Activated CD4-positive, alpha-beta memory T cell treated with anti-CD3 and anti-CD28 coated beads for 36 hours (primary cell): ENCODE data around the gene TMPRSS3. TPM values are rescaled to one million over a fixed set of nuclear protein-coding genes. Genes with fewer than 3 reads are reported as not detected.

Source experiments
- CTCF ChIA-PET: fragments of 350-600 bp; sonication (Branson Sonifier 250); formaldehyde crosslinking; loops from one replicate; lab custom pipeline; 2021; ENCODE audit warnings: antibody characterized with exemption, inconsistent platforms; lab: Charles Lee
- POLR2A ChIA-PET: fragments of 350-600 bp; sonication (Branson Sonifier 250); formaldehyde crosslinking; loops from one replicate; lab custom pipeline; 2021; ENCODE audit warnings: antibody characterized with exemption; lab: Charles Lee
- DNase-seq: peaks from one replicate; pipeline ENCODE4 v3.0.0-alpha.2; 2020
- H3K27ac Mint-ChIP-seq: one replicate; pipeline ENCODE4 v1.8.0; 2021; ENCODE audit warnings: mixed read lengths
- H3K27me3 Mint-ChIP-seq: one replicate; pipeline ENCODE4 v1.8.0; 2021; ENCODE audit warnings: mixed read lengths
- H3K36me3 Mint-ChIP-seq: one replicate; pipeline ENCODE4 v1.8.0; 2021; ENCODE audit warnings: mixed read lengths
- H3K4me1 Mint-ChIP-seq: one replicate; pipeline ENCODE4 v1.8.0; 2021; ENCODE audit warnings: low read depth, mixed read lengths
- H3K4me3 Mint-ChIP-seq: one replicate; pipeline ENCODE4 v1.8.0; 2021; ENCODE audit warnings: mild to moderate bottlenecking, mixed read lengths
- H3K9me3 Mint-ChIP-seq: one replicate; pipeline ENCODE4 v1.8.0; 2021; ENCODE audit warnings: mixed read lengths
- intact Hi-C: fragments of 100-400 bp; cut with micrococcal nuclease; formaldehyde crosslinking; loops from one replicate; pipeline ENCODE4 v1.15.1; 2023
- total RNA-seq, 2 experiments: library from RNA; stranded (reverse); gene quantifications; one replicate each; pipeline ENCODE4 v1.2.3, GENCODE V29; 2021

Gene TMPRSS3
- total RNA-seq, 2 experiments from 2014 or later, result 47.6 to 49.8 TPM

DNA sequence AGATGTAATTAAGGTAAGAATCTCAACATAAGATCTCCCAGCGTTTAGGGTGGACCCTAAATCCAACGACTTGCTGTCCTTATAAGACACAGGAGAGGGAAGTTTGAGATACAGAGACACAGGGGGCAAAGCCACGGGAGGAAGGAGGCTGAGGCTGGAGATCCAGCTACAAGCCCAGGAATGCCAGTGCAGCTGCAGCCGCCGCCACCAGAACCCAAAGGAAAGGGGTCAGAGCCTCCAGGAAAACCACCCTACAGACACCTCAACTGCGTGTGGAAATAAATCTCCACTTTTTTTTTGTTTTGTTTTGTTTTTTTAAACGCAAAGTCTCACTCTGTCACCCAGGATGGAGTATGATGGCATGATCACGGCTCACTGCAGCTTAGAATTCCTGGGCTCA lies 17.4 kb downstream of the TMPRSS3 start:
- Mint-ChIP-seq H3K27me3 (no peaks in the 10 kb centered on the region), H3K36me3 (peaks cover 40% of the 10 kb centered on the region), H3K9me3 (peaks cover 14% of the 10 kb centered on the region), H3K4me3 (no peak overlapping the region), H3K27ac (peak overlapping the region; percentile 46), H3K4me1 (peaks cover 27% of the 10 kb centered on the region)
- ChIA-PET CTCF (interaction anchor here (0.9 to 1.9 kb wide), 7 partner anchors 11 to 233 kb away, joined by 3 to 6 read pairs (median 4); no protein-coding TSS in a partner anchor), POLR2A (interaction anchor here (0.8 kb wide), 1 partner anchor 19 kb away, joined by 3 read pairs; no protein-coding TSS in a partner anchor)
- no peak for DNase-seq
- intact Hi-C loops, result no loop called here

DNA sequence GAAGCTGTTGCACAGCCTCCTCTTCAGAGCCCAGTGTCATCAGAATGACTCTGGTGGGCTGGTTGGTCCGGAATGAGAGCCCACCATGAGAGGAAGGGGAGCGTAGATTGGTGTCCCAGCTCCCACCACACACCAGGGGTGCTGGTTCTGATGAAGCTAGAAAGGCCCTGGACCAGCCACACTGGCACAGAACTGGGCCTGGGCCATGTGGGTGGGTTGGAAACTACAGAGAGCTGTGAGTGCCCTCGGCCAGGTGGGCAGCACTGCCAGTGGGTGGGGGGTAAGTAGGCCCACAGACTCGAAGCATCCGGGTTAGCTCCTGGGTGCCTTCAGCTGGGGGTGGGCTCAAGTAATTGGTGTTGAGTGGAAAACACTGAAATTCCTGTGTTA lies 17.9 kb downstream of the TMPRSS3 start:
- Mint-ChIP-seq H3K27me3 (no peaks in the 10 kb centered on the region), H3K9me3 (peaks cover 14% of the 10 kb centered on the region), H3K27ac (no peak overlapping the region), H3K4me1 (peaks cover 32% of the 10 kb centered on the region), H3K4me3 (no peak overlapping the region), H3K36me3 (peaks cover 44% of the 10 kb centered on the region)
- POLR2A ChIA-PET, result no interaction called here
- intact Hi-C loops, result no loop called here
- CTCF ChIA-PET, result interaction anchor here (1.1 to 1.9 kb wide), 5 partner anchors 17 to 232 kb away, joined by 3 to 6 read pairs (median 3); no protein-coding TSS in a partner anchor
- no peak for DNase-seq

DNA sequence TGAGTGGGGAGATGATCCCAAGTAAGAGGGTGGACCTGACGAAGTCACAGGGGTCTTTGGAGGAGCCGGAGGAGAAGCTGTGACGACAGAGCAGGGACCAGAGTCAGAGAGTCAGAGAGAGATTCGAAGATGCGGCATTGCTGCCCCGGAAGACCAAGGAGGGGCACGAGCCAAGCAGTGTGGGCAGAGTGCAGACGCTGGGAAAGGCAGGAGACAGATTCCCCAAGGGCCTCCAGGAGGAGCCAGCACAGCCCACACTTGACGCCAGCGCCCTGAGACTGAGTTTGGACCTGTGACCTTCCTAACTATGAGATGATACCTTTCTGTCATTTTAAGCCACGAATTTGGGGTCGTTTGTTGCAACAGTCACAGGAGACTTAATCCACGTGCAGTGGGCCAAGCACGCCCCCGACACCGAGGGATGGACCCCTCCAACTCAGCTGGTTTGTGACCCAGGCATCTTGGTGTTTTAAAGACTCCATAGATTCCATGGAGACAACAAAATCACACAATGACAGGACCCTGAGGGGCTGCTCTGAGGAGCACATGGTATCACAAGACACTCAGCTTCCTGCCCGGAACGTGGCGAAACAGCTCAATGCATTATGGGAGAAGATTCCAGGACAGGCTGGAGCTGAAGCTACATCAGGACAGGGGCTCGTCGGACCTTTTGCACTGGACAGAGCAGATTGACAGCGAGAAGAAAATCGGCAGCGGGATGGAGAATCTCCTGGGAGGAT lies 18.5 kb downstream of the TMPRSS3 start:
- H3K4me3 Mint-ChIP-seq, result no peak overlapping the region
- peaks cover 35% of the 10 kb centered on the region for H3K4me1 Mint-ChIP-seq
- POLR2A ChIA-PET, result no interaction called here
- DNase-seq, result no peak
- CTCF ChIA-PET, result interaction anchor here (1.4 to 1.9 kb wide), 4 partner anchors 17 to 231 kb away, joined by 3 to 6 read pairs (median 4); no protein-coding TSS in a partner anchor
- H3K9me3 Mint-ChIP-seq, result peaks cover 10% of the 10 kb centered on the region
- H3K27me3 Mint-ChIP-seq, result no peaks in the 10 kb centered on the region
- intact Hi-C loops, result no loop called here
- peaks cover 44% of the 10 kb centered on the region for H3K36me3 Mint-ChIP-seq
- H3K27ac Mint-ChIP-seq, result no peak overlapping the region

DNA sequence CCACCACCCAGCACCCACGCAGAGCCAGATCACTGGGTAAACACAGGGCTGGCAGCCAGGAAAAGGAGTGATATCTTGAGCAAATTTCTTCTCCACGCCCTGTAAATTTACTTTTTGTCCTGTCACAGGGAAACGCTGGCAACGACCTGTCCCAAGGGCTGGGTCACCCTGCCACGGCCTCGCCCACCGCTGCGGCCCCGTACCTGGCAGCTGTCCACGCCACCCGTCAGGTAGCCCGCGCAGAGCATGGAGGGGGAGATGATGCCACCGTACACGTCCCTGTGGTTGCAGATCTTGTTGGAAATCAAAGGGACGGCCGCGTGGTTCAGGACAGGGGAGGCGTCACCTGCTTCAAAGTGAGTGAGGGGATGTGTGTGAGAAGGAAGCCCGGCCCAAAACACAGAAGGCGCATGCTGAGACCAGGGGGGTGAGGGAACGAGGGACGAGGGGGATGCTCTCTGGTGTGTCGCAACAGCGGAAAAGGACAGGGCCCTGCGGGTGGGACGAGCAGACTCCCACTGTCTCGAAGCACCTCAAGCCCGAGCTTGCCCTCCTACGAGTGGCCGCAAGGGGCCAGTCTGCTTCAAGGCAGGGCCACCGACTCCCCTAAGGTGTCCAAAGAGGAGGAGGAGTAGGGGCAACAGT lies 19.4 kb downstream of the TMPRSS3 start:
- Mint-ChIP-seq H3K36me3 (peaks cover 42% of the 10 kb centered on the region), H3K27me3 (no peaks in the 10 kb centered on the region), H3K27ac (peak overlapping the region; percentile 95), H3K4me3 (no peak overlapping the region), H3K4me1 (peaks cover 31% of the 10 kb centered on the region), H3K9me3 (peaks cover under 1% of the 10 kb centered on the region)
- ChIA-PET POLR2A (no interaction called here), CTCF (no interaction called here)
- no peak for DNase-seq
- intact Hi-C loops, result no loop called here

DNA sequence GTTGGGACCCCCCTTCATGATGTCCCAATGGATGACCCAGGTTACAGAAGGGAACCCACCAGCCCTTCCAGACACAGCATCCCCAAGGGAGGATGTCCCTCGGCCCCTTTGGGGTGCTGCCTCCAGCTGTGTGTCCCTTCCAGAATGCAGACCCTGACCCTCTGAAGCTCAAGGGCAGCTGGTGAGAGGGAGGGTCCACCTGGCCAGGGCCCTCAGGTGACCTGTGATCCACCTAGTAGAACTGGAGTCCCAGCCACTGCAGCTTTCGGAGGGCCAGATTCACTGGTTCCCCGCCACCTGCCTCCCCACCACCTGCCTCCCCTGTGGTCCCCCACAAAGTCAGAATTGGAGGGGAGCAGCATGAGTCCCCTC lies 19.9 kb downstream of the TMPRSS3 start:
- H3K27me3 Mint-ChIP-seq, result no peaks in the 10 kb centered on the region
- CTCF ChIA-PET, result no interaction called here
- intact Hi-C loops, result loop anchor here (2.0 kb wide), 1 partner anchor 49 kb away; no protein-coding TSS in a partner anchor
- peaks cover 31% of the 10 kb centered on the region for H3K4me1 Mint-ChIP-seq
- H3K36me3 Mint-ChIP-seq, result peaks cover 40% of the 10 kb centered on the region
- no peak for DNase-seq
- peak overlapping the region; percentile 95 for H3K27ac Mint-ChIP-seq
- H3K4me3 Mint-ChIP-seq, result no peak overlapping the region
- POLR2A ChIA-PET, result interaction anchor here (1.0 to 2.2 kb wide), 3 partner anchors 17 to 36 kb away, joined by 4 to 8 read pairs (median 6); partner anchors contain the start of gene UBASH3A
- H3K9me3 Mint-ChIP-seq, result no peaks in the 10 kb centered on the region

DNA sequence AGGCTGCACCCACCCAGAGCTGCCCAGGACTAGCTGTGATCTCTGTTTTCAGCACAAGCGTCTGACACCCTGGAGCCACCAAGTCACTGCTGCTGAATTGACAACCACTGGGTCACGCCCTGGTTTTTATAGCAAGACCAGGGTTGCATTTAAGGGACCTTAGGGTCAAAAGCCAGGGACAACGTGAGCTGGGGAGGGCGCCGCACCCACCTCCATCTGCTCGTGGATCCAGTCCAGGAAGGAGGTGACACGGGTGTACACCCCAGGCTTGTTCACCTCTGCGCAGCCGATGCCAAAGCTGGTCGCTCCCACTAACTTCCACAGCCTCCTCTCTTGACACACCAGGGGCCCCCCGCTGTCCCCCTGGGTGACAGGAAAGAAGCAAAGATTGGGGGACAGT lies 20.3 kb downstream of the TMPRSS3 start:
- DNase-seq, result no peak
- Mint-ChIP-seq H3K4me3 (peak overlapping the region; percentile 35), H3K27me3 (no peaks in the 10 kb centered on the region), H3K4me1 (peaks cover 33% of the 10 kb centered on the region), H3K27ac (peak overlapping the region; percentile 95), H3K9me3 (no peaks in the 10 kb centered on the region), H3K36me3 (peaks cover 38% of the 10 kb centered on the region)
- ChIA-PET POLR2A (interaction anchor here (0.6 to 2.6 kb wide), 5 partner anchors 18 to 1001 kb away, joined by 3 to 9 read pairs (median 6); partner anchors contain the start of gene UBASH3A), CTCF (interaction anchor here (0.9 to 1.2 kb wide), 2 partner anchors 36 to 65 kb away, joined by 3 read pairs; no protein-coding TSS in a partner anchor)
- intact Hi-C loops, result loop anchor here (2.0 kb wide), 1 partner anchor 49 kb away; no protein-coding TSS in a partner anchor

DNA sequence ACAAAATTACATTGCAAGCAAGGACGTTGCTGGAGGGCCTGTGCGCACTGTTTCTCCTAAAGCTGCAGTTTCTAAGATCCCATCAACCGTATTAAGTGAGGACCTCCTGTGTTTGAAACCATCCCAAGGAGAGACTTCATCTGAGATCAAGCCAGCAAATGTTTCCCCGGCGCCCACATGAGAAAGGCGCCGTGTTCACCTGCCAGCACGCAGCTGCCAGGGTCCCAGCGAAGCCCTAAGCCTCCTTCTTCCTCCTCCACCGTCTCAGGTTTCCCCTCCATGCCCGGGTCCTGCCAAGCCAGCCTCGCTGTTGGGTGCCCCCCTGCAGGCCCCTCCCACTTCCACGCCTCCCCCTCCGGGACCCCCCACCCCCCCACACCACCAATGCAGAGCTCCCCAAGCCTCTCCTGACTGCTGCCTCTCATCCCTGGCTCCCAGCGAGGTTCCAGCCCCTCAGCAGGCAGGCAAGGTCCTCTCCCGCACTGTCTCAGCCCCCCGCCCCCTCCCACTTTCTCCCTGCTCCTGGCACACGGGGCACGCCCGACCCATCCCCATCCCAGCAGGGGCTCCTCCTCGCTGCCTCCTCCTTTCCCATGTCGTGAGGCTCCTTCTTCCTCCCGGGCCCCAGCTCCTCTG lies 20.9 kb downstream of the TMPRSS3 start:
- peak; percentile 51 for DNase-seq
- Mint-ChIP-seq H3K27me3 (no peaks in the 10 kb centered on the region), H3K36me3 (peaks cover 38% of the 10 kb centered on the region), H3K4me3 (peak overlapping the region; percentile 63), H3K4me1 (peaks cover 33% of the 10 kb centered on the region), H3K9me3 (no peaks in the 10 kb centered on the region), H3K27ac (peak overlapping the region; percentile 95)
- CTCF ChIA-PET, result interaction anchor here (0.9 to 1.6 kb wide), 4 partner anchors 14 to 64 kb away, joined by 3 to 6 read pairs (median 4); no protein-coding TSS in a partner anchor
- POLR2A ChIA-PET, result interaction anchor here (0.6 to 2.6 kb wide), 8 partner anchors 16 to 1000 kb away, joined by 3 to 9 read pairs (median 5); partner anchors contain the start of gene UBASH3A
- intact Hi-C loops, result loop anchor here (1.0 to 2.0 kb wide), 2 partner anchors 36 to 50 kb away; no protein-coding TSS in a partner anchor

DNA sequence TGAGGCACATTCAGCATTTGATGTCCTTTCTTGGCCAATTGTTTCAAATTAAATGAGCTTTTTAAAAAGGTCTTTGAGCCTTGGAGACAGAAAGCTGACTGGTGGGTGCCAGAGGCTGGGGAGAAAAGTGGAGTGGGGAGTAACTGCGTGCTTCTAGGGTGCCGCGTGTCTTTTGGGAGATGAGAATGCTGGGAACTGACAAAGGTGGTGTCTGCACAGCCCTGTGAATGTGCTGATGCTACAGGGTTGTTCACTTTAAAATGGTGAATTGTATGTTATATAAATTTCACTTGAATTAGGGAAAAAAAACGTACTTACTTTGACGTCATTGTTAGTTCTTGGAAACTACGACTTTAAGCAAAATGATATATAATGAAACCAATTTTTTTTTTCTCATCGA lies 21.4 kb downstream of the TMPRSS3 start:
- intact Hi-C loops, result loop anchor here (1.0 to 2.0 kb wide), 2 partner anchors 35 to 50 kb away; no protein-coding TSS in a partner anchor
- Mint-ChIP-seq H3K4me1 (peaks cover 29% of the 10 kb centered on the region), H3K4me3 (peak overlapping the region; percentile 63)

DNA sequence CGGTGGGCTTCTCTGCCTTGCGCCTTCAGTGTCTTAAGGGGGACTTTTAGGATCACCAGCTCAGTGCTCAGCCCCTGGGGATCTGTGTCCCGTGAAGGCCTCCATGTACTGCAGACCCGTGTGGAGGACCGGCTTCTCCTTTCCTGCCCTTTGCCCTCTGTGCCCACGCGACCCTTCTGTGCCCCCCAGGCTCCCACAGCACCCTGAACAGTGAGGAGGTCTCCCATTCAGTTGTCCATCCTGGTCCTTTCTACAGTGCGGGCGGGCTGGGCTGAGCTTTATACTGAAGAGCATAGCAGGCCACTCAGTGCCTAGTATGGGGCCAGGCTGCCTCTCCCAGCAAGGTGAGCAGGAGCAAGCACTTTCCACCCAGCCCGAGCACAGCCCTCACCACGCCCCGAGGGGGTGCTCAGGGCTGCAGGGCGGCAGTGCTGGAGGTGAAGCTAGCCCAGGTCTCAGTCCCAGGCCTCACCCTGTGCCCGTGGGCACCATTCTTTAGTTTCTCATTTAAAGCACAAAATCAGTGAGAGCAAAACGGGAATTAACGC lies 21.9 kb downstream of the TMPRSS3 start:
- Mint-ChIP-seq H3K27ac (peak overlapping the region; percentile 95), H3K36me3 (peaks cover 38% of the 10 kb centered on the region), H3K4me1 (peaks cover 29% of the 10 kb centered on the region), H3K4me3 (no peak overlapping the region), H3K27me3 (no peaks in the 10 kb centered on the region), H3K9me3 (no peaks in the 10 kb centered on the region)
- no peak for DNase-seq
- ChIA-PET CTCF (interaction anchor here (1.2 to 1.9 kb wide), 4 partner anchors 8 to 38 kb away, joined by 3 to 7 read pairs (median 5); no protein-coding TSS in a partner anchor), POLR2A (interaction anchor here (0.5 to 2.6 kb wide), 11 partner anchors 17 to 137 kb away, joined by 3 to 9 read pairs (median 5); partner anchors contain the start of gene UBASH3A)
- intact Hi-C loops, result loop anchor here (1.0 to 2.0 kb wide), 2 partner anchors 35 to 51 kb away; no protein-coding TSS in a partner anchor

More for the DNA sequence above, 21.4 kb downstream of the TMPRSS3 start:
- ChIA-PET CTCF (interaction anchor here (0.9 to 1.6 kb wide), 4 partner anchors 13 to 64 kb away, joined by 3 to 6 read pairs (median 4); no protein-coding TSS in a partner anchor), POLR2A (interaction anchor here (0.6 to 2.6 kb wide), 9 partner anchors 16 to 137 kb away, joined by 3 to 9 read pairs (median 6); partner anchors contain the start of gene UBASH3A)
- Mint-ChIP-seq H3K9me3 (no peaks in the 10 kb centered on the region), H3K27me3 (no peaks in the 10 kb centered on the region), H3K36me3 (peaks cover 38% of the 10 kb centered on the region), H3K27ac (peak overlapping the region; percentile 95)
- peak; percentile 42 for DNase-seq

DNA sequence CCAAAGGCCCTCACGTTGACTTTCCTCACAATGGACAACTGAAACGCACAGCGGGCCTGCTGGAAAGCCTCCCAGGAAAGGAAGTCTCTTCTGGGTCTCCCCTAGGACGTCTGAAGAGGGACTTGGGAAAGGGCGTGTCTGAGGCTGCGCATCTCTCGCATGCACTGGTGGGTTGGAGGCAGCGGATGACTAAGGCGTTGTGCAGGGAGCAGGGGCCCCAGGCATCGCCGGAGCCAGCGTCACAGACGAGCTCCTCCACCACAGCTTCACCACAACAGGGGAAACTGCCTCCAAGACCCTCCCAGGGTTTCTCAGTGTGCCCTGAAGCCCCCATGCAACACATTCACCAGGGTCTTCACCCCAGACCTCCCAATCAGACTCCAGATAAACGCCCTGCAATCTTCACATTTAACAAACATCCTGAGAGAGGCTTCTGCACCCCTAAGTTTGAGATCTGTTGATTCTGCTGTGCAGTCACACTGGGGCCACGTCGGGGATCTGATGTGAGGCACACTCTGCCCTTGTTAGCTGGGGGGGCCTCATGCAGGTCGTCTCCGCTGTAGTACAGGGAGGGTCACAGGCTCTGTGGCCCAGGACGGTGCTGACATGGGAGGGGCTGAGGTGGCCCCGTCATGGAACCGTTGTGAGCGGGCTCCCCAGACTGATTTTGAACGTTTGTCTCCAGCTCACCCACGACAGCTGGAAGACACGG lies 22.5 kb downstream of the TMPRSS3 start:
- DNase-seq, result peak; percentile 65
- Mint-ChIP-seq H3K27ac (peak overlapping the region; percentile 95), H3K36me3 (peaks cover 37% of the 10 kb centered on the region), H3K4me1 (peaks cover 30% of the 10 kb centered on the region), H3K4me3 (no peak overlapping the region), H3K9me3 (no peaks in the 10 kb centered on the region), H3K27me3 (no peaks in the 10 kb centered on the region)
- intact Hi-C loops, result no loop called here
- ChIA-PET POLR2A (interaction anchor here (0.5 to 2.6 kb wide), 8 partner anchors 20 to 136 kb away, joined by 3 to 9 read pairs (median 6); partner anchors contain the start of gene UBASH3A), CTCF (interaction anchor here (1.3 to 1.9 kb wide), 3 partner anchors 8 to 36 kb away, joined by 3 to 7 read pairs (median 6); no protein-coding TSS in a partner anchor)
